ENCODE data around the gene RGS8.

Gene RGS8

GRCh38 chr1:182674346-182675246 lies 9.8 kb downstream of the RGS8 start:
- TF ChIP-seq REST (IDR thresholded peaks at IDR 0.05; ENCODE audit: insufficient read depth in 1 of 2, low read depth in 2 of 2, low read length in 2 of 2): peak; percentile 65 to 87; a peak in 3 of 4 replicates
- TF ChIP-seq POLR2AphosphoS5 (IDR thresholded peaks at IDR 0.05; ENCODE audit: low read depth, low read length): no peak

GRCh38 chr1:182672487-182672836 lies 11.9 kb downstream of the RGS8 start:
- TF ChIP-seq FOXP2 (optimal IDR thresholded peaks at IDR 0.05; ENCODE audit: borderline replicate concordance, extremely low read depth, extremely low read length, insufficient read depth) (no peak), SIN3A (IDR thresholded peaks at IDR 0.05; ENCODE audit: borderline replicate concordance, insufficient read depth, low read length) (no peak), TAF1 (IDR thresholded peaks at IDR 0.05; ENCODE audit: borderline replicate concordance, insufficient read depth, low read length) (no peak), POLR2AphosphoS5 (IDR thresholded peaks at IDR 0.05; ENCODE audit: low read depth, low read length) (no peak), REST (IDR thresholded peaks at IDR 0.05; ENCODE audit: insufficient read depth in 1 of 2, low read depth in 2 of 2, low read length in 2 of 2) (no peak)

GRCh38 chr1:182671750-182672486 lies 12.5 kb downstream of the RGS8 start:
- TF ChIP-seq SIN3A (IDR thresholded peaks at IDR 0.05; ENCODE audit: borderline replicate concordance, insufficient read depth, low read length) (no peak), REST (IDR thresholded peaks at IDR 0.05; ENCODE audit: insufficient read depth in 1 of 2, low read depth in 2 of 2, low read length in 2 of 2) (no peak), POLR2AphosphoS5 (IDR thresholded peaks at IDR 0.05; ENCODE audit: low read depth, low read length) (no peak), FOXP2 (optimal IDR thresholded peaks at IDR 0.05; ENCODE audit: borderline replicate concordance, extremely low read depth, extremely low read length, insufficient read depth) (no peak), TAF1 (IDR thresholded peaks at IDR 0.05; ENCODE audit: borderline replicate concordance, insufficient read depth, low read length) (no peak)

GRCh38 chr1:182670032-182670749 lies 14.2 kb downstream of the RGS8 start:
- TF ChIP-seq FOXP2 (optimal IDR thresholded peaks at IDR 0.05; ENCODE audit: borderline replicate concordance, extremely low read depth, extremely low read length, insufficient read depth) (no peak), REST (IDR thresholded peaks at IDR 0.05; ENCODE audit: insufficient read depth in 1 of 2, low read depth in 2 of 2, low read length in 2 of 2) (no peak)

All from PFSK-1 (cell line).